Islet precursor cell (in vitro differentiated cells): ENCODE results near the gene MAP2K5.
A peak's percentile ranks its signal among the peaks of the same experiment; 100 is the strongest.

Experiments used
- DNase-seq: peaks from one replicate; pipeline ENCODE4 v3.0.0-alpha.2; 2018

The MAP2K5 gene

GRCh38 chr15:67828969-67829646, 286.6 kb downstream of the MAP2K5 start:
- DNase-seq, result no peak

- no peak for DNase-seq
Observed at GRCh38 chr15:67829647-67830504, 287.4 kb downstream of the MAP2K5 start.

GRCh38 chr15:67831363-67831762, 288.9 kb downstream of the MAP2K5 start:
- DNase-seq, result no peak

GRCh38 chr15:67832031-67832551, 289.6 kb downstream of the MAP2K5 start:
- DNase-seq, result no peak

- DNase-seq, result no peak
Observed at GRCh38 chr15:67832897-67833709, 290.6 kb downstream of the MAP2K5 start.

GRCh38 chr15:67833710-67834511, 291.4 kb downstream of the MAP2K5 start:
- peak; percentile 81 for DNase-seq

- DNase-seq, result no peak
Observed at GRCh38 chr15:67834581-67835296, 292.2 kb downstream of the MAP2K5 start.

GRCh38 chr15:67835297-67836133, 293.0 kb downstream of the MAP2K5 start:
- no peak for DNase-seq

GRCh38 chr15:67836134-67836455, 293.6 kb downstream of the MAP2K5 start:
- no peak for DNase-seq

- no peak for DNase-seq
Observed at GRCh38 chr15:67836477-67836876, 294.0 kb downstream of the MAP2K5 start.

- no peak for DNase-seq
Observed at GRCh38 chr15:67836955-67837354, 294.5 kb downstream of the MAP2K5 start.

GRCh38 chr15:67838789-67839332, 296.4 kb downstream of the MAP2K5 start:
- DNase-seq, result peak; percentile 96

GRCh38 chr15:67839499-67839928, 297.0 kb downstream of the MAP2K5 start:
- DNase-seq, result no peak

- peak; percentile 92 for DNase-seq
Observed at GRCh38 chr15:67839929-67840748, 297.6 kb downstream of the MAP2K5 start, which contains the start of gene RNU6-1. TSS of gene RNU6-1 (minus strand) at chr15:67840045.

- DNase-seq, result peak; percentile 67
Observed at GRCh38 chr15:67840749-67841512, 298.4 kb downstream of the MAP2K5 start.

- no peak for DNase-seq
Observed at GRCh38 chr15:67841513-67841762, 298.9 kb downstream of the MAP2K5 start.

- peak; percentile 66 for DNase-seq
Observed at GRCh38 chr15:67843092-67843501, 300.6 kb downstream of the MAP2K5 start.

- peak; percentile 99 for DNase-seq
Observed at GRCh38 chr15:67843571-67844387, 301.3 kb downstream of the MAP2K5 start.
